GM19438 (cell line): ENCODE measurements around the gene RAE1.

Experiments
- ATAC-seq: cut with Tn5 transposase; IDR thresholded peaks from one replicate; pipeline ENCODE4 v1.9.1; 2021; ENCODE audit warnings: low read depth; ENCODE audit not compliant: unreplicated experiment

RAE1 gene

GRCh38 chr20:57396984-57397692, 46.1 kb downstream of the RAE1 start:
- ATAC-seq: no peak

GRCh38 chr20:57397693-57398108, 46.6 kb downstream of the RAE1 start:
- no peak for ATAC-seq

DNA sequence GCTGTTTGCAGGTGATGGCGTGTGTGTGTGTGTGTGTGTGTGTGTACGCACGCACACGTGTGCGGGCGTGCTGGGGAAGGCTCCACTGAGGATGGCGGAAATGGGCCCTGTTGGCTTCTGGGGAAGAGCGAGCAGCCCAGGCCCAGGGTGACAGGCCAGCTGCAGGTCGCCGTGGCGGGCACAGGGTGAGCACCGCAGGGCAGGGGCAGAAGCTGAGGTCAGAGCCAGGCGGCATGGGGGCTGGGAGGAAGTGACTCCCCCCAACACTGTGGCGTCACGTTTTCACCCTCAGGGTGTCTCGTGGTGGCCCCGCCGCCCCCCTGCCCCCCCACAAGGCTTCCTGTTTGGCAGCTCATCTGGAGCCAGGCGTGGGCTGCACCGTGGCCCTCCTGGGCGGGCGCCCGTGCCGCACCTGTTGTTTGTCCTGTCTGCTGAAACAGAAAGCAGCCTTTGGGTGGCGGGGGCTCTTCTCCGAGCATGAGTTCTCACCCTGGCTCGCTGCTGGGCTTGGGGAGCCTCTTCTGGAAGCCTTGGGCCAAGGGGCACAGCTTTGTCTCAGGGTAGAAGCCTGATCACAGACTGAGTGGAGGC, 47.3 kb downstream of the RAE1 start:
- ATAC-seq: peak; percentile 51

GRCh38 chr20:57398901-57399535, 48.0 kb downstream of the RAE1 start:
- no peak for ATAC-seq

DNA sequence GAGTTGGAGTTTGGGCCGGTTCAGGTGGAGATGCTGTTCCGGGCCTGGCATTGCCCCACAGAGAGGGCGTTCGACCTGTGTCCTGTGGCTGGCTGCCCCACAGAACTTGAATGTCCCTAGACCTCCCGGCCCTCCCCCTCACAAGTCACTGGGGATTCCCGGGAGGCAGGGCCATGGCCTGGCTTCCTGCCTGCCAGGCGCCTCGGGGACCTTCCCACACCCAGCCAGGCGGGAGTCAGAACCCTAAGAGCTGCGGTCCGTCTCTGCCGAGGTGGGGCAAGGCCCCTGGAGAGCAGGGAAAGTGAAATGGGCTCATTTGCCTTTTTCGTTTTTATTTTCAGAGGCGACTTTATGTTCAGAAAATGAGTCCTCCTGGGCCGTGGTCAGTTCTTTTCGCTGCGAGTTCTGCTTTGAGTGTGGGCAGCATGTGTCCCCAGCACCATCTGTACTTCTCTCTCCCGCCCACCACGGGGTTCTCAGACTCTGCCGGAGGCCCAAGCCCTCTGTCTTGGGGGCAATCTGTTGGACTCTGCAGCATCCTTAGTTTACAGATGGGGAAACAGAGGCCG, 48.6 kb downstream of the RAE1 start:
- ATAC-seq: no peak

GRCh38 chr20:57400231-57400701, 49.2 kb downstream of the RAE1 start:
- no peak for ATAC-seq

DNA sequence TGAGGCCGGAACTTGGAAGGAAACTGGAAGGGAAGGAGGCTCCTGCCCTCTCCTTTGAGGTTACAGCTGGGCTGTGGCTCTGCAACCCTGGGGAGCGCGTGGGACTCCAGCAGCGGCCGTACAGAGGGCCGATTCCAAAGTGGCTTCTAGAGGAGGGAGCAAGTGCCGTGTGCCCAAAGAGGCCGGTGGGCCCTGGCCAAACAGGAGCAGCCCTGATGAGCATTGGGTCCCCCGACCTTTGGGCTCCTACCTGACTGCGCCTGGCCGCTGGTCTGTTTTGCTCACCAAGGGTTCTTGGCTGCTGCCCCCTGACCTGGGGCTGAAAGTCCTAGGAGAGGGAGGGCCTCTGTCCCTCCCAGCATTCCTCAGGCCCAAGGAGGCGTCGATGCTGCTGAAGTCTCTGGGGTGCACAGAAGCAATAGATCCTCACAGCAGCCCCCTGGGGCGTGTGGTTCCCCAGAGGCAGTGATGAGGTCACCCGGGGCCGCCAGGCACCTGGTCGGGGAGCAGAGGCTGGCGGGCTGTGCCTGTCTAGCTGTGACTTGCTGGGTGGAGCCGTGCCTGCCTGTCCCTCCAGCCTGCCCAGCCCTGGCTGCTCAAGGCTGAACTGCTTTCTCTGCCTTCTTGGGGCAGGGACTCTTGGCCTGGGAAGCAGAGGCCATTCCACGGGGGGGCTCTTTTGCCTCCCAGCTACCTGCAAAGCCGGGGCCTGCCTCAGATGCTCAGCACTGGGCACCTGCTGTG, 49.9 kb downstream of the RAE1 start:
- no peak for ATAC-seq

DNA sequence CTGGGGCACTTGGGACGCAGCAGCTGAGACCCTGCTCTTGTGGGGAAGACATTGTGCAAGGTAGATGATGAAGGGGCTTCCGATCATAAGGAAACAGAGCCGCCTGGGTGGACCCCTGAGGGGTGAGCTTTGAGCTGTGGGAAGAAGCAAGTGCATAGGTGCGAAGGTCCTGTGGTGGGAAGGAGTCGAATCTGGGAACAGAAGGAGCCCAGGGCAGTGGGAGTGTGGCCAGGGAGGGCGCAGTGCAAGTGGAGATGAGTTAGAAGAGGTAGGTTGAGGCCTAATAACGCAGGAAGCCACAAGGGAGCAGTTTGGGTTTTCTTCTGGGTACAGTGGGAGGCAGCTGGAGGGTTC, 50.5 kb downstream of the RAE1 start:
- ATAC-seq: no peak

DNA sequence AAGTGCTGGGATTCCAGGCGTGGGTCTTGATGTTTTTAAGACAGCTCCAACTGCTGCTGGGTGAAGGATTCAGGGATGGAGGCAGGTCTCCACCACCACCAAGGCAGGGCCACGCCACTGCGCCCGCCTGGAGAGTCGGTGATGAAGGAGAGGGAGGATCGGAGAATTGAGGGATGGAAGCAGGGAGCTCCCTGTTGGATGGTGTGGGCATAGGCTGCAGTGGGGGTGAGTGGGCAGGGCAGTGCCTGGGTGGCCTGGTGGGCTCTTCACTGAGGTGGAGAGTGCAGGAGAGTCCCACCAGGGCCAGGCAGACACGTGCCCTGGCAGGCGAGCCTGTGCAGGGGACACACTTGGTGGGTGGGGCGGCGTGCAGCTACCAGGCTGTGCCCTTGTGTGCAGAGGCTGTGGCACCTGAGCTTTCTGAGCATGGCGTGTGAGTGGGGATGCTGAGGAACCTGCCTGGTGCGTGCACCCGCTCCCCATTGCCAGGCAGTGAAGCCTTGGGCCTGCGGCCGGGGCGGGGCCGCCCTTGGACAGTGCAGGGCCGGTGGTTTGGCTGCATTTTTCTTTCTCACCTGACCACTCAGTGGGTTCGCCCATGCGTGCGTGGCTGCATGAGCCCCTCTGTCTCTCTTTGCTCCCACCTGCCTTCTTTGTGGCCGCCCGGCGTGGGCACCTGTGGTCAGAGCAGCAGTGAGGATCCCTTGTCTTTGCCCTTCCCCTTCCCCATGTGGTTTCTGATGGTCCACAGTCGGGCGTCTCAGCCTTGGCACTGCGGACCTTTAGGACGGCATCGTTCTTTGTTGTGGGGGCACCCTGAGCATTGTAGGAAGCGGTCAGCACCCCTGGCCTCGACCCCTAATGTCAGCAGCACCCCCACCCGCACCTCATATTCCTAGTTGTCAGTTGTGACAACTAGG, 51.4 kb downstream of the RAE1 start:
- no peak for ATAC-seq

DNA sequence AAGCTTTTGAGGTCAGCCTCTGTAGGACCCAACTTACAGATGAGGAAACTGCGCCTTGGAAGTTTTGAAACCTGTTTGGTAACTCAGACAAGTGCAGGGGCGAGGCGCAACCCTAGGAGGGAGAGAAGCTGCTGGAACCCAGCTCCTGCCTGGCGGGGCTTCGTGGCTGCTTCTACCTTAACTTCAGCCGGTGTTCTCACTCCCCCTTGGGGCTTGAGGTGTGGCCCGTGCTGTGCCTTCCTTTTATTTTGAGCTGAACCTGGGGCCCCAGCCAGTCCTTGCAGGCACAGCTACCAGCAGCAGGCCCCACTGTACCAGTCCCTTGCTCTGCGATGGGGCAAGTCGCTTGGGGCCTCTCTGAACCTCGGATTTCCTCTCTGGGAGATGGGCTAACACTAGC, 52.2 kb downstream of the RAE1 start:
- ATAC-seq: no peak

- ATAC-seq: no peak
These were observed 53.0 kb downstream of the RAE1 start for GRCh38 chr20:57404006-57404405.

GRCh38 chr20:57404419-57405072, 53.5 kb downstream of the RAE1 start:
- ATAC-seq: no peak

GRCh38 chr20:57405236-57406016, 54.4 kb downstream of the RAE1 start:
- no peak for ATAC-seq

GRCh38 chr20:57407541-57407956, 56.5 kb downstream of the RAE1 start:
- no peak for ATAC-seq

DNA sequence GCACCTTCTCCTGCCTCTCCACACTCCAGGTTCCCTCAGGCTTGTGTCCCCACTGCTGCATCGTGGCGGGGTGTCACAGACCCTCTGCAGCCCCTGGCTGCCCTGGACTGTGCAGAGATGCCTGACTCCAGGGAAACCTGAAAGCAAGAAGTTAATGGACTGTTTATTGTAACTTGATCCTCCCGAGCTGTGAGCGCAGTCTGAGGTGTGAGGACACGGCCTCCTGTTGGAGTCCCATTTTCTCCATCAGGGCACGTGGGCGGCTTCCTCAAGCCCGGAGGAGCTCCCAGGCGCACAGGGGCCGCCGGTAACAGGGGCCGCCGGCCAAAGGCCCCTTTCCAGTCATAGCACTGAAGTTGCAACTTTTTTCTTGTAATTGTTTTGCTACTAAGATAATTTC, 57.1 kb downstream of the RAE1 start:
- ATAC-seq: no peak

GRCh38 chr20:57408536-57409233, 57.6 kb downstream of the RAE1 start:
- no peak for ATAC-seq

DNA sequence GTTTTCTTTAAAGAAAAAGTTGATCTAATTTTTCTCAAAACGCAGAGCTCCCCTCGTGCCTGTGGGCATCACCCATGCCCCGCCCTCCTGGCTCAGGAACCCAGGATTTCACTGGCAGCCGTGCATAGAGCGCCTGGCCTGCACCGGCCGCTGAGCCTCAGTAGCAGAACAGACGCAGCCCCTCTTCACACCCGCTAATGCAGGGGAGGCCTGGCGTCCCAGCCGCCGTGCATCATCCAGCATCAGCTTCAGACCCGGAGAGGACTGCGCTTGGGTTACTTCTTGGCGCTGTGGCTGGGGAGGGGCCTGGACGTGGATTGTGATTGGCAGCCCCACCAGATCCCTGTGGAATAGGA, 58.2 kb downstream of the RAE1 start:
- ATAC-seq: no peak
